Endothelial cell of umbilical vein (primary cell): ENCODE data around the gene PKN1. TPM values are rescaled to one million over a fixed set of nuclear protein-coding genes. Genes with fewer than 3 reads are reported as not detected.

Source experiments
- BruUV-seq: library from RNA; stranded (reverse); fragments of 400-500 nt; replicated peaks from 2 replicates; lab custom pipeline; 2021; lab: Mats Ljungman, UMichigan
- CTCF ChIA-PET: fragments of 300-600, 350-600 bp; sonication (Branson Sonifier 250); formaldehyde crosslinking; loops from one replicate; lab custom pipeline; 2021; ENCODE audit warnings: antibody characterized with exemption, inconsistent platforms; lab: Charles Lee
- POLR2A ChIA-PET: fragments of 300-600, 350-600 bp; sonication (Branson Sonifier 250); formaldehyde crosslinking; loops from one replicate; lab custom pipeline; 2021; ENCODE audit warnings: antibody characterized with exemption, inconsistent platforms; lab: Charles Lee
- DNase-seq: peaks from one replicate; pipeline ENCODE4 v3.0.0-alpha.2; 2011; ENCODE audit warnings: low read depth, low spot score
- FAIRE-seq: peaks from 2 replicates; lab custom pipeline; 2011; peaks lifted over from hg19 to GRCh38; lab: Jason Lieb, UNC
- H2AFZ ChIP-seq: 2 replicates; pipeline ENCODE4 v1.6.0; 2012; ENCODE audit warnings: low read depth, low read length, control low read depth, inconsistent platforms
- H3K27ac ChIP-seq: 2 replicates; pipeline ENCODE4 v1.5.1; 2011; ENCODE audit warnings: low read depth, mild to moderate bottlenecking, control low read depth, low read length, moderate library complexity; ENCODE audit not compliant: insufficient read depth
- H3K27me3 ChIP-seq, 2 experiments: 2 replicates each; pipeline versions ENCODE4 v1.6.0 to v1.6.1; 2011; ENCODE audit warnings: low read length in 2 of 2, mixed read lengths in 1 of 2; ENCODE audit not compliant: control insufficient read depth in 2 of 2, insufficient read depth in 2 of 2
- H3K36me3 ChIP-seq, 2 experiments: 2 replicates in 1 of 2; 3 replicates in 1 of 2; pipeline ENCODE4 v1.5.1; 2011; ENCODE audit warnings: low read length in 2 of 2, mild to moderate bottlenecking in 1 of 2, moderate library complexity in 1 of 2; ENCODE audit not compliant: control insufficient read depth in 2 of 2, insufficient read depth in 2 of 2; ENCODE audit errors: extremely low read depth in 1 of 2
- H3K4me1 ChIP-seq: 3 replicates; pipeline ENCODE4 v1.5.1; 2011; ENCODE audit warnings: mild to moderate bottlenecking, low read length; ENCODE audit not compliant: control insufficient read depth, insufficient read depth; ENCODE audit errors: extremely low read depth
- H3K4me2 ChIP-seq: 2 replicates; pipeline ENCODE4 v1.6.1; 2011; ENCODE audit warnings: low read length, control low read depth, mixed read lengths; ENCODE audit not compliant: insufficient read depth
- H3K4me3 ChIP-seq, 3 experiments: fragments of 200-600 bp in 1 of 3; sonication (generic), shearing (Covaris generic) in 1 of 3; replicated peaks in 1 of 3; 2 replicates each; pipeline ENCODE4 v1.5.1; 2011 to 2016; ENCODE audit warnings: control low read depth in 3 of 3, low read length in 3 of 3, mild to moderate bottlenecking in 2 of 3, inconsistent platforms in 1 of 3, low read depth in 1 of 3, moderate library complexity in 1 of 3; ENCODE audit not compliant: insufficient read depth in 1 of 3
- H3K79me2 ChIP-seq: 2 replicates; pipeline ENCODE4 v1.6.0; 2012; ENCODE audit warnings: low read length, inconsistent platforms; ENCODE audit not compliant: control insufficient read depth, insufficient read depth
- H3K9ac ChIP-seq: replicated peaks from 2 replicates; pipeline ENCODE3; 2011; ENCODE audit warnings: low read length, control low read depth; ENCODE audit not compliant: insufficient read depth; ENCODE audit errors: extremely low read depth
- H3K9me1 ChIP-seq: replicated peaks from 3 replicates; pipeline ENCODE4 v1.6.0; 2011; ENCODE audit warnings: mild to moderate bottlenecking, low read length; ENCODE audit not compliant: control insufficient read depth, insufficient read depth; ENCODE audit errors: extremely low read depth
- H3K9me3 ChIP-seq: replicated peaks from 2 replicates; pipeline ENCODE4 v1.5.1; 2012; ENCODE audit warnings: low read length, inconsistent platforms; ENCODE audit not compliant: control insufficient read depth, insufficient read depth
- H4K20me1 ChIP-seq: replicated peaks from 2 replicates; pipeline ENCODE3; 2011; ENCODE audit warnings: mild to moderate bottlenecking, low read length; ENCODE audit not compliant: control insufficient read depth, insufficient read depth; ENCODE audit errors: extremely low read depth
- FOS ChIP-seq: IDR thresholded peaks from 2 replicates; pipeline ENCODE4 v1.6.1; 2011; ENCODE audit warnings: mild to moderate bottlenecking, low read length, moderate library complexity, borderline replicate concordance; ENCODE audit not compliant: insufficient read depth
- GATA2 ChIP-seq: IDR thresholded peaks from 2 replicates; pipeline ENCODE4 v1.7.0; 2011; ENCODE audit warnings: low read depth, mild to moderate bottlenecking, moderate library complexity, mixed read lengths, low read length; ENCODE audit not compliant: insufficient read length, insufficient read depth
- JUN ChIP-seq: IDR thresholded peaks from 2 replicates; pipeline ENCODE4 v1.6.1; 2011; ENCODE audit warnings: borderline replicate concordance, low read depth; ENCODE audit not compliant: insufficient read length, insufficient read depth
- MYC ChIP-seq: IDR thresholded peaks from one replicate; pipeline ENCODE4 v1.6.1; 2011; ENCODE audit warnings: mild to moderate bottlenecking, low read depth, low read length
- POLR2A ChIP-seq: IDR thresholded peaks from 2 replicates; pipeline ENCODE4 v1.6.1; 2012; ENCODE audit warnings: low read depth, mild to moderate bottlenecking, control low read depth, low read length
- POLR2AphosphoS5 ChIP-seq: IDR thresholded peaks from 2 replicates; pipeline ENCODE4 v1.6.1; 2012; ENCODE audit warnings: low read depth, mild to moderate bottlenecking, control low read depth, low read length, moderate library complexity; ENCODE audit not compliant: insufficient read depth
- dilution Hi-C: fragments of 300-500 bp; cut with MboI; formaldehyde crosslinking; loops from one replicate; pipeline ENCODE4 v1.15.0; 2019; ENCODE audit warnings: low sequenced_read_pairs; ENCODE audit not compliant: extremely low pct_ligation_motif_present
- intact Hi-C: fragments of 100-400 bp; cut with micrococcal nuclease; formaldehyde crosslinking; loops from one replicate; pipeline ENCODE4 v1.10.0; 2022
- polyA plus RNA-seq, 4 experiments: library from polyadenylated mRNA; depleted of rRNA in 3 of 4; stranded (reverse) in 3 of 4; unstranded in 1 of 4; fragments of >200 nt; gene quantifications; 2 replicates each; pipeline versions ENCODE4 v1.2.1 to v1.2.3, GENCODE V29; 2011 to 2012; ENCODE audit warnings: missing spikeins in 1 of 4
- total RNA-seq: library from RNA; stranded (reverse); gene quantifications from 2 replicates; pipeline ENCODE4 v1.2.3, GENCODE V29; 2021
- TF ChIP-seq, protein P1 (sequence below): IDR thresholded peaks from 2 replicates; pipeline ENCODE4 v1.6.1; 2011; ENCODE audit not compliant: insufficient read depth, insufficient read length
- TF ChIP-seq, protein P2 (sequence below), 2 donors: IDR thresholded peaks; 1 replicate in 1 of 2; 2 replicates in 1 of 2; pipeline ENCODE4 v1.5.1; 2011; ENCODE audit warnings: low read length in 2 of 2, mild to moderate bottlenecking in 2 of 2, moderate library complexity in 2 of 2, control low read depth in 1 of 2, inconsistent platforms in 1 of 2, low read depth in 1 of 2; ENCODE audit not compliant: insufficient read depth in 1 of 2; ENCODE audit errors: extremely low read depth in 1 of 2

The PKN1 gene
- total and polyA plus RNA-seq, 2 donors (not counting 3 experiments of a cell fraction or from before 2014, with no cell fraction given): 148 to 302 TPM

DNA sequence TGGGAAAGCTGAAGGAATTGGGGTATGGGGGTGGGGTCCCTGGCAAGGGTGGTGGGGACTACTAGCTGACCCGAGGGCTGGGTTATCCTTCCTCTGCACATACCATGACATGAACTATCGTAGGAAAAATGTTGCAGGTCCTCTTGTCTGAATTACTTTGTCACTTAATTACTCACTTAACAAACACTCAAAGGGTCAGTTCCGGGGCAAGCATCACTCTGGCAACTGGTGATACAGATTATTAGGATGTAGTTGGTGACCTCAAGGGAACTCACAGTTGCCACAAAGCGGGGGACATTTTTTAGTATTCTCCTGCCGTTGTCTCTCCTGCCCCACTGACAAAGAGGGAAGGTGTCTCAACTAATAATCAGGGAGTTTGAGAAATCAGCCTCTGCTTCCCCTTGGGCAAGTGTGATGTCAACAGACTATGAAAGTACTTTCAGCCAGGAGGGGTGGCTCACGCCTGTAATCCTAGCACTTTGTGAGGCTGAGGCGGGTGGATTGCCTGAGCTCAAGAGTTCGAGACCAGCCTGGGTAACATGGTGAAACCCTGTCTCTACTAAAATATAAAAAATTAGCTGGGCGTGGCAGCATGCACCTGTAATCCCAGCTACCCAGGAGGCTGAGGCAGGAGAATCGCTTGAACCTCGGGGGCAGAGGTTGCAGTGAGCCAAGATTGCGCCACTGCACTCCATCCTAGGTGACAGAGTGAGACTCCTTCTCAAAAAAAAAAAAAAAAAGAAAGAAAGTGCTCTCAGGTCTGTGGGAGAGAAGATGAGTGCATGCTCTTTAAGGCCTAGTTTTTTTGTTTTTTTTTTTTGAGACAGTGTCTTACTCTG lies 74.8 kb downstream of the PKN1 start:
- FAIRE-seq: peak; percentile 71
- intact Hi-C loops (loop anchor here (1.0 kb wide), 2 partner anchors 9 to 48 kb away; no protein-coding TSS in a partner anchor), dilution Hi-C loops (no loop called here)
- no peak overlapping the region for H3K9ac ChIP-seq
- H3K4me2 ChIP-seq: no peak overlapping the region
- CTCF ChIA-PET: interaction anchor here (1.0 to 2.4 kb wide), 5 partner anchors 8 to 48 kb away, joined by 3 to 11 read pairs (median 3); no protein-coding TSS in a partner anchor
- H3K9me1 ChIP-seq: no peaks in the 10 kb centered on the region
- no peak overlapping the region for H3K4me3 ChIP-seq
- no peak for TF ChIP-seq POLR2A
- peak; percentile 71 for TF ChIP-seq GATA2
- TF ChIP-seq MYC: no peak
- peak; percentile 77 for TF ChIP-seq JUN
- peak; percentile 76 for TF ChIP-seq POLR2AphosphoS5
- TF ChIP-seq FOS: peak; percentile 51
- TF ChIP-seq, protein P1, sequence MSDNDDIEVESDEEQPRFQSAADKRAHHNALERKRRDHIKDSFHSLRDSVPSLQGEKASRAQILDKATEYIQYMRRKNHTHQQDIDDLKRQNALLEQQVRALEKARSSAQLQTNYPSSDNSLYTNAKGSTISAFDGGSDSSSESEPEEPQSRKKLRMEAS: no peak
- TF ChIP-seq, protein P2, sequence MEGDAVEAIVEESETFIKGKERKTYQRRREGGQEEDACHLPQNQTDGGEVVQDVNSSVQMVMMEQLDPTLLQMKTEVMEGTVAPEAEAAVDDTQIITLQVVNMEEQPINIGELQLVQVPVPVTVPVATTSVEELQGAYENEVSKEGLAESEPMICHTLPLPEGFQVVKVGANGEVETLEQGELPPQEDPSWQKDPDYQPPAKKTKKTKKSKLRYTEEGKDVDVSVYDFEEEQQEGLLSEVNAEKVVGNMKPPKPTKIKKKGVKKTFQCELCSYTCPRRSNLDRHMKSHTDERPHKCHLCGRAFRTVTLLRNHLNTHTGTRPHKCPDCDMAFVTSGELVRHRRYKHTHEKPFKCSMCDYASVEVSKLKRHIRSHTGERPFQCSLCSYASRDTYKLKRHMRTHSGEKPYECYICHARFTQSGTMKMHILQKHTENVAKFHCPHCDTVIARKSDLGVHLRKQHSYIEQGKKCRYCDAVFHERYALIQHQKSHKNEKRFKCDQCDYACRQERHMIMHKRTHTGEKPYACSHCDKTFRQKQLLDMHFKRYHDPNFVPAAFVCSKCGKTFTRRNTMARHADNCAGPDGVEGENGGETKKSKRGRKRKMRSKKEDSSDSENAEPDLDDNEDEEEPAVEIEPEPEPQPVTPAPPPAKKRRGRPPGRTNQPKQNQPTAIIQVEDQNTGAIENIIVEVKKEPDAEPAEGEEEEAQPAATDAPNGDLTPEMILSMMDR (IDR thresholded peaks at IDR 0.05; ENCODE audit: extremely low read depth in 1 of 2, insufficient read depth in 1 of 2, low read depth in 1 of 2, low read length in 2 of 2): no peak
- H4K20me1 ChIP-seq: no peaks in the 10 kb centered on the region
- POLR2A ChIA-PET: interaction anchor here (4.1 kb wide), 1 partner anchor 10 kb away, joined by 27 read pairs; the partner anchor contains the start of gene DNAJB1
- peak; percentile 63 for DNase-seq
- H3K9me3 ChIP-seq: no peaks in the 10 kb centered on the region
- peak overlapping the region; percentile 8 for H3K27ac ChIP-seq
- no peak overlapping the region for H2AFZ ChIP-seq
- H3K36me3 ChIP-seq: no peaks in the 10 kb centered on the region
- H3K4me1 ChIP-seq: peaks cover 13% of the 10 kb centered on the region
- H3K79me2 ChIP-seq: no peaks in the 10 kb centered on the region
- BruUV-seq: no TSS peak
- no peaks in the 10 kb centered on the region for H3K27me3 ChIP-seq
